Spleen (tissue), 11 donors: Measurements from ENCODE around the gene CFAP91. TPM values are rescaled to one million over a fixed set of nuclear protein-coding genes. Genes with fewer than 3 reads are reported as not detected.

Experiments
- DNase-seq: peaks from one replicate; pipeline ENCODE4 v3.0.0-alpha.2; 2020
- H3K27ac ChIP-seq, 8 donors: fragments of 200-600 bp; sonication (generic) in 7 of 8; 1 replicate in 4 of 8; 2 replicates in 4 of 8; pipeline versions ENCODE4 v1.5.0 to v1.8.0; 2016 to 2021; ENCODE audit warnings: inconsistent platforms in 4 of 8, mild to moderate bottlenecking in 4 of 8, moderate library complexity in 1 of 8
- H3K27me3 ChIP-seq, 7 donors: fragments of 200-600 bp; sonication (generic) in 6 of 7; replicated peaks in 1 of 7; 1 replicate in 4 of 7; 2 replicates in 3 of 7; pipeline versions ENCODE4 v1.5.0 to v1.8.0; 2016 to 2021; ENCODE audit warnings: inconsistent platforms in 3 of 7, mild to moderate bottlenecking in 1 of 7
- H3K36me3 ChIP-seq, 6 donors: fragments of 200-600 bp; sonication (generic) in 5 of 6; 1 replicate in 4 of 6; 2 replicates in 2 of 6; pipeline versions ENCODE4 v1.5.0 to v1.8.0; 2016 to 2021; ENCODE audit warnings: inconsistent platforms in 2 of 6
- H3K4me1 ChIP-seq, 6 donors: fragments of 200-600 bp; sonication (generic) in 5 of 6; 1 replicate in 3 of 6; 2 replicates in 3 of 6; pipeline versions ENCODE4 v1.5.0 to v1.8.0; 2016 to 2021; ENCODE audit warnings: inconsistent platforms in 3 of 6
- H3K4me3 ChIP-seq, 8 donors: fragments of 200-600 bp; sonication (generic) in 7 of 8; 1 replicate in 4 of 8; 2 replicates in 4 of 8; pipeline versions ENCODE4 v1.5.0 to v1.8.0; 2016 to 2021; ENCODE audit warnings: inconsistent platforms in 4 of 8, mild to moderate bottlenecking in 4 of 8, moderate library complexity in 2 of 8
- H3K9me3 ChIP-seq, 8 donors: fragments of 200-600 bp; sonication (generic) in 7 of 8; 1 replicate in 4 of 8; 2 replicates in 4 of 8; pipeline versions ENCODE4 v1.5.0 to v1.8.0; 2016 to 2021; ENCODE audit warnings: inconsistent platforms in 4 of 8
- CTCF ChIP-seq, 11 experiments: fragments of 200-600 bp in 7 of 11; fragments of 450-650 bp in 4 of 11; sonication (generic) in 4 of 11; IDR thresholded peaks in 8 of 11; conservative IDR thresholded peaks in 3 of 11; 1 replicate in 7 of 11; 2 replicates in 4 of 11; pipeline versions ENCODE4 v1.4.0 to v1.8.0; 2016 to 2021; ENCODE audit warnings: antibody characterized with exemption in 11 of 11, inconsistent platforms in 4 of 11, mild to moderate bottlenecking in 1 of 11
- POLR2A ChIP-seq, 3 donors: fragments of 450-650 bp; IDR thresholded peaks; one replicate each; pipeline ENCODE4 v1.5.1; 2017; ENCODE audit warnings: antibody characterized with exemption in 3 of 3, mild to moderate bottlenecking in 1 of 3
- POLR2AphosphoS5 ChIP-seq, 3 donors: sonication (generic); formaldehyde crosslinking; IDR thresholded peaks; one replicate each; pipeline ENCODE4 v1.5.1; 2017; ENCODE audit warnings: antibody characterized with exemption in 3 of 3
- WGBS, 5 donors: extraction: QIAGEN DNeasy Blood & Tissue Kit in 3 of 5; methylation state at CpG; one replicate each; pipeline versions ENCODE4 v1.1.5 to v1.1.7; 2013 to 2018; 5-methylcytosine and 5-hydroxymethylcytosine counted together
- intact Hi-C: fragments of 100-400 bp; cut with DNase I; formaldehyde crosslinking; loops from one replicate; pipeline ENCODE4 v1.15.0; 2023; ENCODE audit warnings: low total_unique reads
- polyA plus RNA-seq, 3 donors: library from polyadenylated mRNA; stranded (reverse); fragments of 200-250 nt; gene quantifications; one replicate each; pipeline ENCODE4 v1.2.1, GENCODE V29; 2013
- total RNA-seq, 7 donors: library from RNA; depleted of rRNA in 3 of 7; stranded (reverse); fragments of >200 nt in 3 of 7; fragmentation: NEBNext Ultra II Directional in 4 of 7; extraction: Animal tissue kit (Norgen Biotek cat#: 25700) in 4 of 7; gene quantifications; one replicate each; pipeline versions ENCODE4 v1.1.0 to v1.2.1, GENCODE V29; 2016 to 2021
- donor health status: healthy with polysubstance abuse.
- donor health status: DM: no; HTN: no; CAD: no; lungs with moderate emphysema.
- donor health status: DM: no; HTN: no; CAD: no.
- donor health status: Bipolar disorder and iron deficiency.
- donor health status: healthy.
- donor health status: DM: no; HTN: no; CAD: no.
- donor health status: DM: yes; HTN: yes; CAD: no.

CFAP91 gene
- total and polyA plus RNA-seq, 10 donors = 11.0 to 141 (median 53.2) TPM

GRCh38 chr3:119743921-119744320 is 41.1 kb downstream of the CFAP91 start:
- WGBS, 5 donors = 86 to 93% (median 89%) methylated on average over 10 of the region's 10 CpGs
- TF ChIP-seq CTCF (IDR thresholded peaks at IDR 0.05 in 8 of 11, conservative IDR thresholded peaks at IDR 0.05 in 3 of 11) (no peak), POLR2A (IDR thresholded peaks at IDR 0.05) (no peak), POLR2AphosphoS5 (IDR thresholded peaks at IDR 0.05) (no peak)
- H3K27ac ChIP-seq = peak overlapping the region in 6 of 8 donors; percentile 5 to 57 (median 36)
- intact Hi-C loops = no loop called here
- H3K27me3 ChIP-seq = no peaks in the 10 kb centered on the region
- H3K9me3 ChIP-seq = no peaks in the 10 kb centered on the region
- H3K4me1 ChIP-seq = peaks cover 0 to 10% (median 4%) of the 10 kb centered on the region in 6 donors
- no peaks in the 10 kb centered on the region for H3K36me3 ChIP-seq
- H3K4me3 ChIP-seq = no peak overlapping the region
- no peak for DNase-seq

- TF ChIP-seq POLR2AphosphoS5 (IDR thresholded peaks at IDR 0.05) = no peak
- Histone ChIP-seq H3K4me3 (no peak overlapping the region), H3K4me1 (peaks cover 0 to 10% (median 0%) of the 10 kb centered on the region in 6 donors), H3K27me3 (no peaks in the 10 kb centered on the region), H3K36me3 (peaks cover 0 to 1% (median 0%) of the 10 kb centered on the region in 6 donors), H3K9me3 (no peaks in the 10 kb centered on the region), H3K27ac (peak overlapping the region in 7 of 8 donors; percentile 52 to 85 (median 67))
- DNase-seq = no peak
- intact Hi-C loops = no loop called here
- WGBS, 5 donors = 80 to 97% (median 92%) methylated on average over 1 of the region's 1 CpG
Measured at GRCh38 chr3:119745942-119746341, 43.1 kb downstream of the CFAP91 start.

- H3K4me3 ChIP-seq = no peak overlapping the region
- DNase-seq = no peak
- no peaks in the 10 kb centered on the region for H3K9me3 ChIP-seq
- no peaks in the 10 kb centered on the region for H3K27me3 ChIP-seq
- TF ChIP-seq POLR2AphosphoS5 (IDR thresholded peaks at IDR 0.05) (no peak), POLR2A (IDR thresholded peaks at IDR 0.05) (no peak), CTCF (IDR thresholded peaks at IDR 0.05 in 8 of 11, conservative IDR thresholded peaks at IDR 0.05 in 3 of 11) (no peak)
- H3K36me3 ChIP-seq = peaks cover 0 to 6% (median 0%) of the 10 kb centered on the region in 6 donors
- peaks cover 0 to 10% (median 0%) of the 10 kb centered on the region in 6 donors for H3K4me1 ChIP-seq
- intact Hi-C loops = no loop called here
- peak overlapping the region; percentile 17 to 85 (median 66) for H3K27ac ChIP-seq
- WGBS, 5 donors = 57 to 75% (median 62%) methylated on average over 3 of the region's 3 CpGs
Measured at GRCh38 chr3:119746423-119746822, 43.6 kb downstream of the CFAP91 start.

GRCh38 chr3:119747357-119747756 is 44.5 kb downstream of the CFAP91 start:
- intact Hi-C loops = no loop called here
- Histone ChIP-seq H3K27ac (peak overlapping the region; percentile 17 to 85 (median 68)), H3K9me3 (no peaks in the 10 kb centered on the region), H3K36me3 (peaks cover 0 to 15% (median 0%) of the 10 kb centered on the region in 6 donors), H3K4me1 (peaks cover 0 to 5% (median 0%) of the 10 kb centered on the region in 6 donors), H3K4me3 (peak overlapping the region; percentile 8 to 59 (median 24)), H3K27me3 (no peaks in the 10 kb centered on the region)
- 67 to 83% (median 69%) methylated on average over 4 of the region's 4 CpGs for WGBS, 5 donors
- peak in 1 of 3 donors; percentile 72 for TF ChIP-seq POLR2AphosphoS5 (IDR thresholded peaks at IDR 0.05)
- TF ChIP-seq POLR2A (IDR thresholded peaks at IDR 0.05) = no peak
- no peak for DNase-seq

- TF ChIP-seq POLR2A (IDR thresholded peaks at IDR 0.05) (no peak), POLR2AphosphoS5 (IDR thresholded peaks at IDR 0.05) (no peak), CTCF (IDR thresholded peaks at IDR 0.05 in 8 of 11, conservative IDR thresholded peaks at IDR 0.05 in 3 of 11) (no peak)
- WGBS, 5 donors = 68 to 97% (median 88%) methylated on average over 1 of the region's 1 CpG
- DNase-seq = no peak
- Histone ChIP-seq H3K4me3 (peak overlapping the region in 7 of 8 donors; percentile 16 to 59 (median 27)), H3K9me3 (peaks cover 0 to 13% (median 11%) of the 10 kb centered on the region in 8 donors), H3K27me3 (no peaks in the 10 kb centered on the region), H3K4me1 (peaks cover 0 to 4% (median 0%) of the 10 kb centered on the region in 6 donors), H3K27ac (peak overlapping the region; percentile 3 to 85 (median 66)), H3K36me3 (peaks cover 0 to 32% (median 3%) of the 10 kb centered on the region in 6 donors)
- intact Hi-C loops = no loop called here
Measured at GRCh38 chr3:119748991-119749390, 46.2 kb downstream of the CFAP91 start.
